CD4-positive, alpha-beta memory T cell (primary cell): ENCODE measurements around the gene OR13A1. TPM values are rescaled to one million over a fixed set of nuclear protein-coding genes. Genes with fewer than 3 reads are reported as not detected.
A peak's percentile ranks its signal among the peaks of the same experiment; 100 is the strongest.
"Not testable (repeated sequence)": the region's sequence is repeated elsewhere in the genome, so short reads cannot be mapped to it uniquely, and the experiment has no call there.

Source experiments
- CTCF ChIA-PET: fragments of 350-600 bp; sonication (Branson Sonifier 250); formaldehyde crosslinking; loops from one replicate; lab custom pipeline; 2021; ENCODE audit warnings: inconsistent platforms; ENCODE audit not compliant: partially characterized antibody; lab: Charles Lee
- POLR2A ChIA-PET: fragments of 350-600 bp; sonication (Branson Sonifier 250); formaldehyde crosslinking; loops from one replicate; lab custom pipeline; 2021; ENCODE audit not compliant: partially characterized antibody; lab: Charles Lee
- DNase-seq, 5 donors: peaks; one replicate each; pipeline versions ENCODE4 v3.0.0 to v3.0.0-alpha.2; 2020 to 2022; ENCODE audit warnings: mixed read lengths in 1 of 5
- H3K27ac ChIP-seq: one replicate; pipeline ENCODE4 v1.7.0; 2013; ENCODE audit warnings: low read depth, low read length
- H3K27me3 ChIP-seq: 2 replicates; pipeline ENCODE4 v1.7.0; 2013; ENCODE audit warnings: mild to moderate bottlenecking, low read length, moderate library complexity; ENCODE audit not compliant: insufficient read depth
- H3K36me3 ChIP-seq: 2 replicates; pipeline ENCODE4 v1.7.0; 2013; ENCODE audit warnings: mild to moderate bottlenecking, low read length, moderate library complexity; ENCODE audit not compliant: insufficient read depth
- H3K4me1 ChIP-seq: 2 replicates; pipeline ENCODE4 v1.7.0; 2013; ENCODE audit warnings: mild to moderate bottlenecking, low read length, moderate library complexity; ENCODE audit not compliant: insufficient read depth
- H3K4me3 ChIP-seq, 2 donors: one replicate each; pipeline ENCODE4 v1.7.0; 2013; ENCODE audit warnings: low read length in 2 of 2, mild to moderate bottlenecking in 1 of 2
- H3K9me3 ChIP-seq, 2 donors: one replicate each; pipeline ENCODE4 v1.7.0; 2013; ENCODE audit warnings: low read length in 2 of 2, control low read depth in 1 of 2; ENCODE audit not compliant: control insufficient read depth in 1 of 2
- H3K27ac Mint-ChIP-seq, 7 donors: one replicate each; pipeline ENCODE4 v1.8.0; 2020 to 2021; ENCODE audit warnings: mixed read lengths in 7 of 7, mild to moderate bottlenecking in 6 of 7, inconsistent platforms in 3 of 7, moderate library complexity in 3 of 7
- H3K27me3 Mint-ChIP-seq, 2 donors: one replicate each; pipeline ENCODE4 v1.8.0; 2020 to 2021; ENCODE audit warnings: mixed read lengths in 2 of 2
- H3K36me3 Mint-ChIP-seq, 2 donors: one replicate each; pipeline ENCODE4 v1.8.0; 2020 to 2021; ENCODE audit warnings: mixed read lengths in 2 of 2, inconsistent platforms in 1 of 2, mild to moderate bottlenecking in 1 of 2
- H3K4me1 Mint-ChIP-seq, 4 donors: one replicate each; pipeline ENCODE4 v1.8.0; 2020 to 2021; ENCODE audit warnings: mixed read lengths in 4 of 4, mild to moderate bottlenecking in 1 of 4
- H3K4me3 Mint-ChIP-seq, 8 donors: one replicate each; pipeline ENCODE4 v1.8.0; 2020 to 2021; ENCODE audit warnings: mixed read lengths in 8 of 8, mild to moderate bottlenecking in 7 of 8, moderate library complexity in 6 of 8, inconsistent platforms in 3 of 8
- H3K9me3 Mint-ChIP-seq, 8 donors: one replicate each; pipeline ENCODE4 v1.8.0; 2020 to 2021; ENCODE audit warnings: mixed read lengths in 8 of 8, mild to moderate bottlenecking in 5 of 8, inconsistent platforms in 3 of 8, moderate library complexity in 1 of 8
- intact Hi-C: fragments of 100-400 bp; cut with micrococcal nuclease; formaldehyde crosslinking; loops from one replicate; pipeline ENCODE4 v1.15.1; 2023
- polyA plus RNA-seq, 2 donors: library from polyadenylated mRNA; unstranded; fragments of 300-500 nt; fragmentation: Illumina TruSeq; gene quantifications; one replicate each; pipeline ENCODE4 v1.2.3, GENCODE V29; 2021
- total RNA-seq, 2 experiments: library from RNA; stranded (reverse); gene quantifications; one replicate each; pipeline ENCODE4 v1.2.3, GENCODE V29; 2021

Gene OR13A1
- total and polyA plus RNA-seq, 4 experiments from 2014 or later: 0.55 TPM; not detected in 3

- Histone ChIP-seq H3K4me3 (no peak overlapping the region), H3K9me3 (no peaks in the 10 kb centered on the region), H3K36me3 (no peaks in the 10 kb centered on the region), H3K4me1 (no peaks in the 10 kb centered on the region), H3K27me3 (no peaks in the 10 kb centered on the region), H3K27ac (no peak overlapping the region)
- intact Hi-C loops: no loop called here
- H3K27ac Mint-ChIP-seq: no peak overlapping the region
- peaks cover 0 to 7% of the 10 kb centered on the region in 2 donors for H3K36me3 Mint-ChIP-seq
- peaks cover 2 to 4% of the 10 kb centered on the region in 2 donors for H3K27me3 Mint-ChIP-seq
- no peak overlapping the region for H3K4me3 Mint-ChIP-seq
- H3K9me3 Mint-ChIP-seq: peaks cover 0 to 43% (median 25%) of the 10 kb centered on the region in 8 donors
- ChIA-PET POLR2A (no interaction called here), CTCF (no interaction called here)
- DNase-seq: no peak
- no peaks in the 10 kb centered on the region for H3K4me1 Mint-ChIP-seq
Measured at GRCh38 chr10:45325116-45325515, 9.7 kb upstream of the OR13A1 start.

GRCh38 chr10:45319702-45320101, 4.3 kb upstream of the OR13A1 start:
- Histone ChIP-seq H3K4me3 (no peak overlapping the region), H3K27me3 (no peaks in the 10 kb centered on the region), H3K9me3 (no peaks in the 10 kb centered on the region), H3K27ac (no peak overlapping the region), H3K36me3 (no peaks in the 10 kb centered on the region), H3K4me1 (no peaks in the 10 kb centered on the region)
- Mint-ChIP-seq H3K36me3 (no peaks in the 10 kb centered on the region), H3K4me1 (no peaks in the 10 kb centered on the region), H3K27me3 (peaks cover 2 to 4% of the 10 kb centered on the region in 2 donors), H3K27ac (no peak overlapping the region), H3K9me3 (peaks cover 0 to 22% (median 10%) of the 10 kb centered on the region in 8 donors), H3K4me3 (no peak overlapping the region)
- ChIA-PET POLR2A (no interaction called here), CTCF (no interaction called here)
- no peak for DNase-seq
- intact Hi-C loops: no loop called here

- DNase-seq: no peak
- Mint-ChIP-seq H3K27ac (no peak overlapping the region), H3K4me3 (no peak overlapping the region), H3K27me3 (peaks cover 0 to 2% of the 10 kb centered on the region in 2 donors), H3K36me3 (peaks cover 0 to 4% of the 10 kb centered on the region in 2 donors), H3K9me3 (peaks cover 2 to 36% (median 24%) of the 10 kb centered on the region in 8 donors), H3K4me1 (no peaks in the 10 kb centered on the region)
- Histone ChIP-seq H3K9me3 (no peaks in the 10 kb centered on the region), H3K27me3 (no peaks in the 10 kb centered on the region), H3K4me1 (no peaks in the 10 kb centered on the region), H3K4me3 (no peak overlapping the region), H3K36me3 (no peaks in the 10 kb centered on the region), H3K27ac (no peak overlapping the region)
- intact Hi-C loops: no loop called here
- ChIA-PET POLR2A (no interaction called here), CTCF (no interaction called here)
Measured at GRCh38 chr10:45313264-45313873, 2.0 kb downstream of the OR13A1 start.

GRCh38 chr10:45308707-45309106, 6.7 kb downstream of the OR13A1 start:
- Histone ChIP-seq H3K27me3 (no peaks in the 10 kb centered on the region), H3K27ac (no peak overlapping the region), H3K9me3 (no peaks in the 10 kb centered on the region), H3K4me3 (no peak overlapping the region), H3K36me3 (no peaks in the 10 kb centered on the region), H3K4me1 (no peaks in the 10 kb centered on the region)
- Mint-ChIP-seq H3K4me1 (no peaks in the 10 kb centered on the region), H3K36me3 (peaks cover 0 to 4% of the 10 kb centered on the region in 2 donors), H3K27me3 (peaks cover 10 to 17% of the 10 kb centered on the region in 2 donors), H3K4me3 (no peak overlapping the region), H3K27ac (no peak overlapping the region), H3K9me3 (peaks cover 2 to 28% (median 22%) of the 10 kb centered on the region in 8 donors)
- ChIA-PET CTCF (no interaction called here), POLR2A (no interaction called here)
- no peak for DNase-seq
- intact Hi-C loops: no loop called here

- intact Hi-C loops: no loop called here
- H3K4me3 ChIP-seq: no peak overlapping the region
- ChIA-PET POLR2A (no interaction called here), CTCF (interaction anchor here (1.2 kb wide), 1 partner anchor 22 kb away, joined by 3 read pairs; no protein-coding TSS in a partner anchor)
- H3K27me3 ChIP-seq: no peaks in the 10 kb centered on the region
- H3K9me3 ChIP-seq: no peaks in the 10 kb centered on the region
- H3K27ac ChIP-seq: no peak overlapping the region
- H3K4me1 Mint-ChIP-seq: peaks cover 0 to 5% (median 0%) of the 10 kb centered on the region in 4 donors
- peaks cover 20 to 25% of the 10 kb centered on the region in 2 donors for H3K27me3 Mint-ChIP-seq
- H3K27ac Mint-ChIP-seq: no peak overlapping the region
- no peak for DNase-seq
- H3K4me3 Mint-ChIP-seq: no peak overlapping the region
- no peaks in the 10 kb centered on the region for H3K4me1 ChIP-seq
- H3K36me3 ChIP-seq: no peaks in the 10 kb centered on the region
- peaks cover 0 to 3% (median under 1%) of the 10 kb centered on the region in 8 donors for H3K9me3 Mint-ChIP-seq
- H3K36me3 Mint-ChIP-seq: no peaks in the 10 kb centered on the region
Measured at GRCh38 chr10:45302573-45302972, 12.8 kb downstream of the OR13A1 start.

GRCh38 chr10:45298341-45298955, 17.0 kb downstream of the OR13A1 start:
- H3K4me1 Mint-ChIP-seq, H3K36me3 ChIP-seq, H3K9me3 ChIP-seq, H3K4me1 ChIP-seq, DNase-seq, H3K27me3 ChIP-seq, H3K4me3 ChIP-seq, H3K36me3 Mint-ChIP-seq, H3K9me3 Mint-ChIP-seq, CTCF ChIA-PET, POLR2A ChIA-PET, H3K27ac ChIP-seq, intact Hi-C loops: not testable (repeated sequence)
- H3K27me3 Mint-ChIP-seq: peaks cover 11 to 15% of the 10 kb centered on the region in 2 donors
- peak overlapping the region in 2 of 7 donors; percentile 2 to 40 for H3K27ac Mint-ChIP-seq
- peak overlapping the region in 7 of 8 donors; percentile 2 to 73 (median 59) for H3K4me3 Mint-ChIP-seq

GRCh38 chr10:45294681-45295080, 20.7 kb downstream of the OR13A1 start:
- H3K4me1 Mint-ChIP-seq: peaks cover 0 to 5% (median 0%) of the 10 kb centered on the region in 4 donors
- Histone ChIP-seq H3K4me3 (no peak overlapping the region), H3K9me3 (no peaks in the 10 kb centered on the region), H3K4me1 (no peaks in the 10 kb centered on the region), H3K27me3 (no peaks in the 10 kb centered on the region), H3K27ac (no peak overlapping the region), H3K36me3 (no peaks in the 10 kb centered on the region)
- H3K4me3 Mint-ChIP-seq: no peak overlapping the region
- H3K27ac Mint-ChIP-seq: no peak overlapping the region
- ChIA-PET POLR2A (no interaction called here), CTCF (interaction anchor here (0.9 kb wide), 1 partner anchor 9 kb away, joined by 3 read pairs; no protein-coding TSS in a partner anchor)
- intact Hi-C loops: no loop called here
- peaks cover 6% of the 10 kb centered on the region in 2 donors for H3K27me3 Mint-ChIP-seq
- DNase-seq: no peak
- H3K9me3 Mint-ChIP-seq: peaks cover 0 to 5% (median 3%) of the 10 kb centered on the region in 8 donors
- H3K36me3 Mint-ChIP-seq: no peaks in the 10 kb centered on the region
